Measurements from ENCODE around the gene CLEC2A. TPM values are rescaled to one million over a fixed set of nuclear protein-coding genes. Genes with fewer than 3 reads are reported as not detected.

Gene CLEC2A
- total and polyA plus RNA-seq, 10 donors, result not detected

DNA sequence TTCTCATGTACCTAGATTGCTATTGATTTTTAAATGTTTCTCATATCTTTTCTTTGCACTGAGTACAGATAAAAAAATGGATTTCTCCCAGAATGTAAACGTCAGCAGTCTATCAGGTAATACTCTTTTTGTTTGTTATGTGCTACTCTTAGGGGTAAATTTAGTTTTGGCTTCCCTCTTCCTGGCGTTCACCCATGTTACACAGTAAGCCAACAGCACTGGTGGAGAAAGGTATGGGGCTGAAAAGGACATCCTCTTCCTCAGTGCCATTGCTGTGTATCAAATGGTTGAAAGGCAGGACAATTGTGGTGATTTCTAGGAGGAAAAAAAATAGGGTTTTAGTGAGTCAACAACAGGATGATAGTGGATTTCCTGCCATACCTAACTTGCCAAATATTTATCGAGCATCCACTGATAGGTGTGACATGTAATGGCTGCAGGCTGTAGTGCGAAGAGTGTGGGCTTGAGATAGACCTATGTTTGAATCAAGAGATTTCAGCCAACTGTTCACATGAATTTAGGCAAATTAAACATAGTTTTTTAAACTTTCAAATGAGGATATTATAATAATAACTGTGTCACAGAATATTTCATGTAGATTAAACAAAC lies 43.4 kb downstream of the CLEC2A start:
- intact Hi-C loops (cut with DNase I; ENCODE audit: low total_unique reads), result no loop called here
- Histone ChIP-seq H3K4me1 (no peaks in the 10 kb centered on the region), H3K9me3 (no peaks in the 10 kb centered on the region), H3K36me3 (no peaks in the 10 kb centered on the region), H3K4me3 (no peak overlapping the region), H3K27me3 (replicated peaks in 1 of 7) (no peaks in the 10 kb centered on the region), H3K27ac (peak overlapping the region in 1 of 8 donors; percentile 4)
- DNase-seq, result no peak
- TF ChIP-seq POLR2A (IDR thresholded peaks at IDR 0.05) (no peak), POLR2AphosphoS5 (IDR thresholded peaks at IDR 0.05) (no peak)
- TF ChIP-seq, protein P1, sequence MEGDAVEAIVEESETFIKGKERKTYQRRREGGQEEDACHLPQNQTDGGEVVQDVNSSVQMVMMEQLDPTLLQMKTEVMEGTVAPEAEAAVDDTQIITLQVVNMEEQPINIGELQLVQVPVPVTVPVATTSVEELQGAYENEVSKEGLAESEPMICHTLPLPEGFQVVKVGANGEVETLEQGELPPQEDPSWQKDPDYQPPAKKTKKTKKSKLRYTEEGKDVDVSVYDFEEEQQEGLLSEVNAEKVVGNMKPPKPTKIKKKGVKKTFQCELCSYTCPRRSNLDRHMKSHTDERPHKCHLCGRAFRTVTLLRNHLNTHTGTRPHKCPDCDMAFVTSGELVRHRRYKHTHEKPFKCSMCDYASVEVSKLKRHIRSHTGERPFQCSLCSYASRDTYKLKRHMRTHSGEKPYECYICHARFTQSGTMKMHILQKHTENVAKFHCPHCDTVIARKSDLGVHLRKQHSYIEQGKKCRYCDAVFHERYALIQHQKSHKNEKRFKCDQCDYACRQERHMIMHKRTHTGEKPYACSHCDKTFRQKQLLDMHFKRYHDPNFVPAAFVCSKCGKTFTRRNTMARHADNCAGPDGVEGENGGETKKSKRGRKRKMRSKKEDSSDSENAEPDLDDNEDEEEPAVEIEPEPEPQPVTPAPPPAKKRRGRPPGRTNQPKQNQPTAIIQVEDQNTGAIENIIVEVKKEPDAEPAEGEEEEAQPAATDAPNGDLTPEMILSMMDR (IDR thresholded peaks at IDR 0.05 in 8 of 11, conservative IDR thresholded peaks at IDR 0.05 in 3 of 11), result no peak
- 51 to 72% (median 67%) methylated on average over 4 of the region's 4 CpGs for WGBS, 5 donors

DNA sequence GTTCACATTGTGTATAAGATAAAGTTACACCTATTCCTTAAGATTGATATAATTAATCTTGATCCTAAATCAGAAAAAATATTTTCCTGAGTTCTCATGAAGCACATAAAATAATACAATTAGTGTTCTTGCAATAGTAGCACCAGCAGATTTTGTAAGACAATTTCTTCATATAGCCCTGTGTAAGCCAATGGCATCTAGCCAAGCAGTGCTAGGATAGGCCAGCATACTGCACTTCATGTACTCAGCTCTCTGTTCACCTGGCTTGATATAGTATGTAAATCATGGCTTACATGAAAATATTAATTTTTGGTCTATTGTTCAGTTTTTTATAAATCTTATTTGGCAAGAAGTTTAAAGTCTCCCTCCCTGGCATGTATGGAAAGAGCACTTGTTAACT lies 49.0 kb downstream of the CLEC2A start:
- H3K9me3 ChIP-seq, result no peaks in the 10 kb centered on the region
- TF ChIP-seq, protein P1 (IDR thresholded peaks at IDR 0.05 in 8 of 11, conservative IDR thresholded peaks at IDR 0.05 in 3 of 11), result no peak
- TF ChIP-seq POLR2A (IDR thresholded peaks at IDR 0.05) (no peak), POLR2AphosphoS5 (IDR thresholded peaks at IDR 0.05) (no peak)
- no peak for DNase-seq
- H3K27me3 ChIP-seq (replicated peaks in 1 of 7), result no peaks in the 10 kb centered on the region
- no peaks in the 10 kb centered on the region for H3K36me3 ChIP-seq
- H3K4me1 ChIP-seq, result no peaks in the 10 kb centered on the region
- intact Hi-C loops (cut with DNase I; ENCODE audit: low total_unique reads), result no loop called here
- H3K27ac ChIP-seq, result no peak overlapping the region
- H3K4me3 ChIP-seq, result no peak overlapping the region

DNA sequence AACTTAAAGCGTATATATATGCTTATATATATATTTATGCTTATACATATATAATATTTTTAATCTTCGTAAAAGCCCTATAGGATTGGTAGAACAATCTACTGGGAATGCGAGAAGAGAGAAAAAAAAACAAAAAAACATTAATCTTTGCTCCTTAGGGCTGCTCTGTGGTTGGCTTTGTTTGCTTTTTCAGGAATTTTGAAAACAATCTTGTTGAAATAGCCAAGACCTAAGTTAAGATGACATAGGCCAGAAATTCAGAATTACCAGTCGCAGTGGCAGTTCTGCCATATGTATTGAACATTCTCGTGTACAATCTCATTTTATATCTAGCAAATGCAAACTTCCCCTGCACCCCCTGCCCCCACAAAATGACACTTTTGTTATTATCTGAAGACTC lies 50.2 kb downstream of the CLEC2A start:
- Histone ChIP-seq H3K27me3 (replicated peaks in 1 of 7) (no peaks in the 10 kb centered on the region), H3K36me3 (no peaks in the 10 kb centered on the region), H3K9me3 (no peaks in the 10 kb centered on the region), H3K4me1 (no peaks in the 10 kb centered on the region), H3K4me3 (no peak overlapping the region), H3K27ac (no peak overlapping the region)
- WGBS, 5 donors, result 88 to 97% (median 96%) methylated on average over 5 of the region's 5 CpGs
- DNase-seq, result no peak
- TF ChIP-seq POLR2A (IDR thresholded peaks at IDR 0.05) (no peak), POLR2AphosphoS5 (IDR thresholded peaks at IDR 0.05) (no peak)
- TF ChIP-seq, protein P1 (IDR thresholded peaks at IDR 0.05 in 8 of 11, conservative IDR thresholded peaks at IDR 0.05 in 3 of 11), result no peak
- intact Hi-C loops (cut with DNase I; ENCODE audit: low total_unique reads), result no loop called here

DNA sequence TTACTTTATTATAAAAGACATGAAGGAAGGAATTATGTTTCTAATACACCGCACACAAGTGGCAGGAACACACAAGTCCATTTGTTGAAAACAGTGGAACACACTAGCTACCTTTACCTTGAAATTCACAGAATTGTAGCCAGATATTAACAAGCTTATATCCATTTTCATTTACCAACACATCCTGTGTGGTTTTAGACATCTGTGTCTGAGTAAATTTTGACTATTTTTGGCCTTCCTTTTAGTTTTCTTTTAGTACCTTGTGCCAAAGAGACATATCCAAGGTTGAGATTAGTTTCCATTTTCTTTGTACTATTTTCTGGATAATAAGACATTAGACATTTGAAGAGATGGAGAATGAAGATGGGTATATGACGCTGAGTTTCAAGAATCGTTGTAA lies 50.9 kb downstream of the CLEC2A start, which contains the start of gene KLRF2:
TSS of gene KLRF2 (plus strand) at position 244 of the 400 bp plus-strand sequence. CDS start at position 351, 107 bp downstream.
- TF ChIP-seq POLR2AphosphoS5 (IDR thresholded peaks at IDR 0.05) (no peak), POLR2A (IDR thresholded peaks at IDR 0.05) (no peak)
- TF ChIP-seq, protein P1 (IDR thresholded peaks at IDR 0.05 in 8 of 11, conservative IDR thresholded peaks at IDR 0.05 in 3 of 11), result no peak
- no peak within 1 kb of the TSS for H3K27ac ChIP-seq
- H3K27me3 ChIP-seq (replicated peaks in 1 of 7), result no peaks in the 10 kb centered on the region
- H3K4me3 ChIP-seq, result no peak within 1 kb of the TSS
- intact Hi-C loops (cut with DNase I; ENCODE audit: low total_unique reads), result no loop called here
- no peaks in the 10 kb centered on the region for H3K9me3 ChIP-seq
- DNase-seq, result no peak
- H3K4me1 ChIP-seq, result no peaks in the 10 kb centered on the region
- no peaks in the 10 kb centered on the region for H3K36me3 ChIP-seq
- 88 to 94% (median 91%) methylated on average over 3 of the region's 3 CpGs for WGBS, 5 donors

Data from spleen (tissue), 11 donors.